ENCODE measurements around the gene SLC8A3. TPM values are rescaled to one million over a fixed set of nuclear protein-coding genes. Genes with fewer than 3 reads are reported as not detected.

SLC8A3 gene
- total and polyA plus RNA-seq, 2 of the 13 experiments (the other 11 are each of a cell fraction or from before 2014, with no cell fraction given) = 0.01 to 0.02 TPM

GRCh38 chr14:70121521-70121920 lies 67.2 kb downstream of the SLC8A3 start:
- no peak for ATAC-seq

DNA sequence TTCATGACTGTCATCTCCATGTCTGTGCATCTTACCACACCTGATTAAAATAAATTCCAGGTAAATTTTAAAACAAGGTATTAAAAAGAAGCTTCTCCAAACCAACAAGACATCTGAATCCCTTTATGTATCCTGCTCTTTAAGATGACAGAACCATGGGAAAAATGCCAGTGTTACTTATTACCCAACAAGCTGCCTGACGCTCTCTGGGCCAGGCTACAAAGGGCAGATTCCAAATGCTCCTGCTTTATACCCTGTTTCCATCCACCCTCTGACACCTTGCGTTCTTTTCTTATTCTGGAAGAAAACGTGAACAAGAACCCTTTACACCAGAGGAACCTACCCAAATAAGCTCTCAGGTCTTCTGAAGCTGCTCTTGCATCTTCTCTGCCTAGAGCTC lies 70.7 kb downstream of the SLC8A3 start:
- Histone ChIP-seq H2AFZ (ENCODE audit: low read length) (no peak overlapping the region), H3K4me1 (ENCODE audit: insufficient read depth, low read length) (no peaks in the 10 kb centered on the region), H3K27me3 (ENCODE audit: control insufficient read depth in 1 of 2, insufficient read depth in 2 of 2, low read length in 2 of 2) (peaks cover 0 to 4% of the 10 kb centered on the region in 2 experiments; a peak in 1 of 5 replicates), H4K20me1 (ENCODE audit: insufficient read depth, low read length) (no peaks in the 10 kb centered on the region), H3K27ac (ENCODE audit: extremely low read length, insufficient read depth, low read length) (no peak overlapping the region), H3K9ac (ENCODE audit: insufficient read depth, low read depth, low read length) (no peak overlapping the region), H3K36me3 (replicated peaks in 1 of 2; ENCODE audit: control insufficient read depth in 1 of 2, insufficient read depth in 2 of 2, low read length in 2 of 2) (no peaks in the 10 kb centered on the region), H3K79me2 (ENCODE audit: insufficient read depth, low read length) (no peaks in the 10 kb centered on the region), H3K9me3 (ENCODE audit: low read length) (no peaks in the 10 kb centered on the region), H3K4me3 (replicated peaks in 1 of 3; ENCODE audit: insufficient read depth in 1 of 3, low read depth in 2 of 3, low read length in 3 of 3) (no peak overlapping the region), H3K4me2 (ENCODE audit: low read depth, low read length) (no peak overlapping the region)
- POLR2A ChIA-PET = interaction anchor here (0.6 kb wide), 1 partner anchor 175 kb away, joined by 3 read pairs; no protein-coding TSS in a partner anchor
- intact Hi-C loops (cut with micrococcal nuclease; ENCODE audit: unreplicated experiment) = no loop called here
- in situ Hi-C loops (cut with HindIII; ENCODE audit: extremely low pct_ligation_motif_present, low pct_unique_long_range_greater_than_20kb) = no loop called here
- BruUV-seq (replicated peaks) = no TSS peak
- CTCF ChIA-PET (ENCODE audit: low intra/inter-chr PET ratio, low total read pairs) = no interaction called here
- TF ChIP-seq SAFB2 (CRISPR knock-in tag; IDR thresholded peaks at IDR 0.05; ENCODE audit: borderline replicate concordance, low read depth) (no peak), CENPT (CRISPR knock-in tag; IDR thresholded peaks at IDR 0.05; ENCODE audit: low read depth) (no peak)
- 0% methylated on average over 3 of the region's 3 CpGs for WGBS (ENCODE audit: low lambda C conversion rate)
- ATAC-seq (peak; percentile 54; the same call in 2 of the 3 replicates), DNase-seq (ENCODE audit: low spot score) (no peak), FAIRE-seq (no peak)

More at GRCh38 chr14:70121521-70121920, 67.2 kb downstream of the SLC8A3 start:
- 5% methylated on average over 1 of the region's 1 CpG for WGBS (ENCODE audit: low lambda C conversion rate)
- TF ChIP-seq POLR2AphosphoS2 (IDR thresholded peaks at IDR 0.05; ENCODE audit: low read depth, low read length) (no peak), PHB2 (IDR thresholded peaks at IDR 0.05; ENCODE audit: partially characterized antibody) (no peak), TMF1 (CRISPR knock-in tag; IDR thresholded peaks at IDR 0.05; ENCODE audit: low read depth) (no peak), ZNF354B (CRISPR knock-in tag; IDR thresholded peaks at IDR 0.05) (no peak)
- in situ Hi-C loops (cut with HindIII; ENCODE audit: extremely low pct_ligation_motif_present, low pct_unique_long_range_greater_than_20kb) = no loop called here
- Histone ChIP-seq H3K4me1 (ENCODE audit: insufficient read depth, low read length) (no peaks in the 10 kb centered on the region), H3K79me2 (ENCODE audit: insufficient read depth, low read length) (no peaks in the 10 kb centered on the region), H2AFZ (ENCODE audit: low read length) (no peak overlapping the region), H3K27ac (ENCODE audit: extremely low read length, insufficient read depth, low read length) (no peak overlapping the region), H3K27me3 (ENCODE audit: control insufficient read depth in 1 of 2, insufficient read depth in 2 of 2, low read length in 2 of 2) (peaks cover 0 to 4% of the 10 kb centered on the region in 2 experiments; a peak in 1 of 5 replicates), H4K20me1 (ENCODE audit: insufficient read depth, low read length) (no peaks in the 10 kb centered on the region), H3K9me3 (ENCODE audit: low read length) (no peaks in the 10 kb centered on the region), H3K9ac (ENCODE audit: insufficient read depth, low read depth, low read length) (no peak overlapping the region), H3K4me3 (replicated peaks in 1 of 3; ENCODE audit: insufficient read depth in 1 of 3, low read depth in 2 of 3, low read length in 3 of 3) (no peak overlapping the region), H3K36me3 (replicated peaks in 1 of 2; ENCODE audit: control insufficient read depth in 1 of 2, insufficient read depth in 2 of 2, low read length in 2 of 2) (no peaks in the 10 kb centered on the region), H3K4me2 (ENCODE audit: low read depth, low read length) (no peak overlapping the region)
- CTCF ChIA-PET (ENCODE audit: low intra/inter-chr PET ratio, low total read pairs) = no interaction called here
- DNase-seq (ENCODE audit: low spot score) (no peak), FAIRE-seq (no peak)
- no TSS peak for BruUV-seq (replicated peaks)
- POLR2A ChIA-PET = no interaction called here
- intact Hi-C loops (cut with micrococcal nuclease; ENCODE audit: unreplicated experiment) = no loop called here
